H1 (cell line): ENCODE data around the gene ATG4D. TPM values are rescaled to one million over a fixed set of nuclear protein-coding genes. Genes with fewer than 3 reads are reported as not detected.

Source experiments
- CTCF ChIA-PET: fragments of 300-600 bp; sonication (Branson Sonifier 250); formaldehyde crosslinking; loops from one replicate; lab custom pipeline; 2021; ENCODE audit not compliant: partially characterized antibody; lab: Charles Lee
- POLR2A ChIA-PET: fragments of 300-600 bp; sonication (Branson Sonifier 250); formaldehyde crosslinking; loops from one replicate; lab custom pipeline; 2021; ENCODE audit warnings: inconsistent platforms; ENCODE audit not compliant: partially characterized antibody; lab: Charles Lee
- DNase-seq, 2 experiments: peaks; one replicate each; pipeline versions ENCODE4 v3.0.0 to v3.0.0-alpha.2; 2010 to 2022; ENCODE audit warnings: low spot score in 2 of 2, low read depth in 1 of 2, mixed read lengths in 1 of 2
- FAIRE-seq: peaks from 2 replicates; lab custom pipeline; 2011; peaks lifted over from hg19 to GRCh38; lab: Jason Lieb, UNC
- H2AFZ ChIP-seq: 2 replicates; pipeline ENCODE4 v1.8.1; 2012; ENCODE audit warnings: low read length, inconsistent platforms
- H2AK5ac ChIP-seq: 2 replicates; pipeline ENCODE4 v1.6.1; 2013; ENCODE audit warnings: low read depth, low read length
- H2BK120ac ChIP-seq: replicated peaks from 2 replicates; pipeline ENCODE3; 2013; ENCODE audit warnings: low read depth, low read length, inconsistent platforms
- H2BK12ac ChIP-seq: 2 replicates; pipeline ENCODE4 v1.6.1; 2013; ENCODE audit warnings: low read depth, low read length
- H2BK15ac ChIP-seq: 2 replicates; pipeline ENCODE4 v1.6.1; 2013; ENCODE audit warnings: low read length
- H2BK20ac ChIP-seq: 2 replicates; pipeline ENCODE4 v1.6.1; 2013; ENCODE audit warnings: low read length
- H2BK5ac ChIP-seq: 2 replicates; pipeline ENCODE4 v1.6.1; 2013; ENCODE audit warnings: low read depth, low read length
- H3K14ac ChIP-seq: 2 replicates; pipeline ENCODE4 v1.6.1; 2013; ENCODE audit warnings: inconsistent platforms; ENCODE audit not compliant: insufficient read length
- H3K18ac ChIP-seq: 2 replicates; pipeline ENCODE4 v1.6.1; 2013; ENCODE audit warnings: low read length; ENCODE audit errors: extremely low read depth
- H3K23ac ChIP-seq: 2 replicates; pipeline ENCODE4 v1.6.1; 2013; ENCODE audit warnings: inconsistent platforms; ENCODE audit not compliant: insufficient read length
- H3K23me2 ChIP-seq: 2 replicates; pipeline ENCODE4 v1.6.1; 2013; ENCODE audit warnings: low read depth, low read length
- H3K27ac ChIP-seq: 2 replicates; pipeline ENCODE4 v1.6.1; 2011; ENCODE audit warnings: low read depth, low read length, inconsistent platforms
- H3K27me3 ChIP-seq, 4 experiments: replicated peaks in 1 of 4; 1 replicate in 1 of 4; 2 replicates in 3 of 4; pipeline versions ENCODE4 v1.6.1 to v1.8.1; 2011 to 2013; ENCODE audit warnings: low read length in 3 of 4, mild to moderate bottlenecking in 3 of 4, inconsistent platforms in 2 of 4, mixed read lengths in 2 of 4, moderate library complexity in 1 of 4; ENCODE audit not compliant: control insufficient read depth in 3 of 4, insufficient read depth in 3 of 4; ENCODE audit errors: extremely low read depth in 1 of 4
- H3K36me3 ChIP-seq, 4 experiments: 2 replicates each; pipeline versions ENCODE4 v1.6.1 to v1.8.1; 2011 to 2013; ENCODE audit warnings: mild to moderate bottlenecking in 4 of 4, low read length in 3 of 4, moderate library complexity in 2 of 4, control low read depth in 1 of 4, inconsistent platforms in 1 of 4; ENCODE audit not compliant: insufficient read depth in 4 of 4, control insufficient read depth in 2 of 4
- H3K4ac ChIP-seq: replicated peaks from 2 replicates; pipeline ENCODE3; 2013; ENCODE audit warnings: low read length, low read depth, mixed read lengths, inconsistent platforms; ENCODE audit not compliant: insufficient read length
- H3K4me1 ChIP-seq, 4 experiments: replicated peaks in 1 of 4; 1 replicate in 1 of 4; 2 replicates in 3 of 4; pipeline versions ENCODE4 v1.6.1 to v1.8.1; 2011 to 2013; ENCODE audit warnings: low read length in 3 of 4, inconsistent platforms in 2 of 4, mixed read lengths in 1 of 4; ENCODE audit not compliant: insufficient read depth in 4 of 4, control insufficient read depth in 3 of 4
- H3K4me2 ChIP-seq, 2 experiments: 2 replicates each; pipeline versions ENCODE4 v1.6.1 to v1.8.1; 2011 to 2013; ENCODE audit warnings: low read depth in 2 of 2, low read length in 2 of 2, control low read depth in 1 of 2, inconsistent platforms in 1 of 2, mild to moderate bottlenecking in 1 of 2; ENCODE audit not compliant: insufficient read depth in 1 of 2
- H3K4me3 ChIP-seq, 4 experiments: fragments of 200-600, 300-600 bp in 1 of 4; sonication (generic), shearing (Covaris generic), sonication (Bioruptor Twin) in 1 of 4; 2 replicates each; pipeline versions ENCODE4 v1.5.1 to v1.8.1; 2011 to 2016; ENCODE audit warnings: low read length in 4 of 4, low read depth in 3 of 4, control low read depth in 2 of 4, inconsistent platforms in 2 of 4, mild to moderate bottlenecking in 2 of 4, mixed read lengths in 1 of 4, moderate library complexity in 1 of 4; ENCODE audit not compliant: insufficient read depth in 2 of 4; ENCODE audit errors: extremely low read depth in 1 of 4
- H3K56ac ChIP-seq: replicated peaks from 2 replicates; pipeline ENCODE3; 2013; ENCODE audit warnings: low read depth, mild to moderate bottlenecking, mixed read lengths, low read length, inconsistent platforms; ENCODE audit not compliant: insufficient read length
- H3K79me1 ChIP-seq: 2 replicates; pipeline ENCODE4 v1.6.1; 2013; ENCODE audit warnings: low read depth, low read length, control low read depth
- H3K79me2 ChIP-seq, 2 experiments: 2 replicates each; pipeline versions ENCODE4 v1.6.1 to v1.8.1; 2012 to 2013; ENCODE audit warnings: low read length in 2 of 2, mild to moderate bottlenecking in 2 of 2, inconsistent platforms in 1 of 2; ENCODE audit not compliant: insufficient read depth in 2 of 2, control insufficient read depth in 1 of 2
- H3K9ac ChIP-seq, 4 experiments: replicated peaks in 1 of 4; 1 replicate in 1 of 4; 2 replicates in 3 of 4; pipeline versions ENCODE4 v1.6.1 to v1.8.1; 2011 to 2013; ENCODE audit warnings: low read depth in 3 of 4, low read length in 3 of 4, control low read depth in 2 of 4, mild to moderate bottlenecking in 2 of 4, moderate library complexity in 2 of 4, inconsistent platforms in 1 of 4; ENCODE audit errors: extremely low read depth in 1 of 4
- H3K9me3 ChIP-seq, 2 experiments: 2 replicates each; pipeline versions ENCODE4 v1.6.1 to v1.8.1; 2012 to 2013; ENCODE audit warnings: mild to moderate bottlenecking in 2 of 2, moderate library complexity in 2 of 2, control low read depth in 1 of 2, inconsistent platforms in 1 of 2, low read depth in 1 of 2, low read length in 1 of 2, mixed read lengths in 1 of 2; ENCODE audit not compliant: insufficient read depth in 2 of 2
- H4K20me1 ChIP-seq, 2 experiments: replicated peaks in 1 of 2; 2 replicates each; pipeline versions ENCODE3 to v1.8.1; 2011 to 2013; ENCODE audit warnings: inconsistent platforms in 2 of 2, low read length in 2 of 2, mild to moderate bottlenecking in 1 of 2; ENCODE audit not compliant: insufficient read depth in 2 of 2, control insufficient read depth in 1 of 2
- H4K5ac ChIP-seq: 2 replicates; pipeline ENCODE4 v1.6.1; 2013; ENCODE audit warnings: low read length, low read depth, mixed read lengths, inconsistent platforms; ENCODE audit not compliant: insufficient read length
- H4K8ac ChIP-seq: 2 replicates; pipeline ENCODE4 v1.8.0; 2013; ENCODE audit warnings: mild to moderate bottlenecking, moderate library complexity, low read length, inconsistent platforms; ENCODE audit not compliant: insufficient read depth; ENCODE audit errors: extremely low read depth
- H4K91ac ChIP-seq: replicated peaks from 2 replicates; pipeline ENCODE3; 2013; ENCODE audit warnings: low read length, mixed read lengths, inconsistent platforms; ENCODE audit not compliant: insufficient read length
- EZH2 ChIP-seq: fragments of 200-600 bp; sonication (generic); IDR thresholded peaks from 2 replicates; pipeline ENCODE4 v1.7.1; 2012; ENCODE audit warnings: low read depth, mild to moderate bottlenecking, moderate library complexity, low read length, inconsistent platforms; ENCODE audit not compliant: severe bottlenecking
- KDM1A ChIP-seq: fragments of 200-600, 300-600 bp; sonication (generic); IDR thresholded peaks from 2 replicates; pipeline ENCODE4 v1.7.1; 2016; ENCODE audit warnings: mild to moderate bottlenecking, low read length, borderline replicate concordance
- RNF2 ChIP-seq: fragments of 200-900, 300-1000 bp; sonication (generic); IDR thresholded peaks from 2 replicates; pipeline ENCODE4 v1.7.1; 2016; ENCODE audit warnings: borderline replicate concordance, low read depth, mild to moderate bottlenecking, antibody characterized with exemption, low read length; ENCODE audit not compliant: poor library complexity, severe bottlenecking; ENCODE audit errors: missing control alignments
- SIRT6 ChIP-seq: IDR thresholded peaks from one replicate; pipeline ENCODE4 v1.7.1; 2012; ENCODE audit warnings: low read length, inconsistent platforms
- SP1 ChIP-seq: IDR thresholded peaks from 2 replicates; pipeline ENCODE4 v1.6.1; 2011; ENCODE audit warnings: low read depth, low read length
- SRF ChIP-seq: IDR thresholded peaks from 2 replicates; pipeline ENCODE4 v1.6.1; 2011; ENCODE audit warnings: mild to moderate bottlenecking, low read depth, low read length, moderate library complexity
- WGBS, 2 experiments: shearing (Covaris generic) in 1 of 2; methylation state at CpG; one replicate each; pipeline versions ENCODE4 v1.1.6 to v1.1.7; 2013 to 2015; ENCODE audit warnings: low lambda C conversion rate in 2 of 2, mixed read lengths in 2 of 2, inconsistent platforms in 1 of 2, low coverage in 1 of 2, missing lambda C conversion rate in 1 of 2; ENCODE audit not compliant: insufficient replicate concordance in 2 of 2, insufficient coverage in 1 of 2, insufficient read length in 1 of 2; ENCODE audit errors: extremely low coverage in 1 of 2, missing lambda C conversion rate in 1 of 2; 5-methylcytosine and 5-hydroxymethylcytosine counted together
- polyA plus RNA-seq, 7 experiments: library from polyadenylated mRNA; depleted of rRNA in 3 of 7; stranded (reverse) in 5 of 7; unstranded in 2 of 7; fragments of >200 nt in 5 of 7; fragments of 200-250 nt in 2 of 7; gene quantifications; 1 replicate in 5 of 7; 2 replicates in 1 of 7; 4 replicates in 1 of 7; pipeline versions ENCODE4 v1.2.1 to v1.2.3, GENCODE V29; 2011 to 2013; ENCODE audit warnings: missing spikeins in 2 of 7, mixed read lengths in 2 of 7
- total RNA-seq: library from RNA; stranded (reverse); fragmentation: NEBNext Ultra II Directional; extraction: Animal tissue kit (Norgen Biotek cat#: 25700); gene quantifications from 2 replicates; pipeline ENCODE4 v1.2.1, GENCODE V29; 2021
- TF ChIP-seq, protein P1 (sequence below), 3 experiments: IDR thresholded peaks; 1 replicate in 2 of 3; 2 replicates in 1 of 3; pipeline versions ENCODE4 v1.5.1 to v1.6.1; 2011; ENCODE audit warnings: low read length in 3 of 3, mild to moderate bottlenecking in 3 of 3, inconsistent platforms in 2 of 3, low read depth in 1 of 3, moderate library complexity in 1 of 3; ENCODE audit not compliant: insufficient read depth in 1 of 3; ENCODE audit errors: control extremely low read depth in 1 of 3

The ATG4D gene
- total and polyA plus RNA-seq, 2 of the 8 experiments (the other 6 are each of a cell fraction or from before 2014, with no cell fraction given), result 39.6 to 43.7 TPM

DNA sequence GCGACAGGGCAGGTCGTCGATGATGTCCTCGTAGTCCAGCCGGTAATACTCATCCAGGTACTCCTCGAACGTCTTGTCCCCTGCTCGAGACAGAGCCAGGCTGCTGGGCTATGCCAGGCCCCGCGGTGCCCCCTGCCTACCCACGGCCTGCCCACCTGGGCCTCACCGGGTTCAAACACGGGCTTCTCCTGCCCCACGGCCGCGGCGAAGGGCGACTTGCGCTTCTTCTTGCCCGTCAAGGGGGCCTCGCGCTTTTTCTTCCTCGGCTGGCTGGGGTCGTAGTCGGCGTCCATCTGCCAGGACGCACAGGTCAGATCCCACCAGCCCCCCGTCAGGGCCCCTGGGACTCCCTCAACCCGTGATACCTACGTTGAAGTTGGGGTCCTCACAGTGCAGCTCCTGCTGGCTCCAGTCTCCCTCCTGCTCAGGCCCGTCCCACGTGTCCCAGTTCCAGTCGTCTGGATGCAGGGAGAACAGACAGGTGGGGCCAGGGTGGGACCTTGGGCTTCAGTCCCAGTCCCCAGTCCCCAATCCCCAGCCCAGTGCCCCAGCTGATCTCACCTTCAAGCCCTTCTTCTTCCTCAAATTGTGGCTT is 14.0 kb downstream of the ATG4D start:
- H3K4me1 ChIP-seq, result no peaks in the 10 kb centered on the region
- H4K20me1 ChIP-seq, result peaks cover 6 to 21% of the 10 kb centered on the region in 2 experiments
- no peak overlapping the region for H2AK5ac ChIP-seq
- no peaks in the 10 kb centered on the region for H3K23me2 ChIP-seq
- H3K4me2 ChIP-seq, result no peak overlapping the region
- no peak overlapping the region; the same call in 1 of the 2 replicates for H4K8ac ChIP-seq
- FAIRE-seq (no peak), DNase-seq (no peak)
- H3K23ac ChIP-seq, result no peak overlapping the region
- H2BK12ac ChIP-seq, result no peak overlapping the region
- no peak for TF ChIP-seq KDM1A
- TF ChIP-seq EZH2, result no peak
- TF ChIP-seq RNF2, result no peak
- no peak for TF ChIP-seq SRF
- TF ChIP-seq SP1, result no peak
- TF ChIP-seq SIRT6, result no peak
- TF ChIP-seq, protein P1, sequence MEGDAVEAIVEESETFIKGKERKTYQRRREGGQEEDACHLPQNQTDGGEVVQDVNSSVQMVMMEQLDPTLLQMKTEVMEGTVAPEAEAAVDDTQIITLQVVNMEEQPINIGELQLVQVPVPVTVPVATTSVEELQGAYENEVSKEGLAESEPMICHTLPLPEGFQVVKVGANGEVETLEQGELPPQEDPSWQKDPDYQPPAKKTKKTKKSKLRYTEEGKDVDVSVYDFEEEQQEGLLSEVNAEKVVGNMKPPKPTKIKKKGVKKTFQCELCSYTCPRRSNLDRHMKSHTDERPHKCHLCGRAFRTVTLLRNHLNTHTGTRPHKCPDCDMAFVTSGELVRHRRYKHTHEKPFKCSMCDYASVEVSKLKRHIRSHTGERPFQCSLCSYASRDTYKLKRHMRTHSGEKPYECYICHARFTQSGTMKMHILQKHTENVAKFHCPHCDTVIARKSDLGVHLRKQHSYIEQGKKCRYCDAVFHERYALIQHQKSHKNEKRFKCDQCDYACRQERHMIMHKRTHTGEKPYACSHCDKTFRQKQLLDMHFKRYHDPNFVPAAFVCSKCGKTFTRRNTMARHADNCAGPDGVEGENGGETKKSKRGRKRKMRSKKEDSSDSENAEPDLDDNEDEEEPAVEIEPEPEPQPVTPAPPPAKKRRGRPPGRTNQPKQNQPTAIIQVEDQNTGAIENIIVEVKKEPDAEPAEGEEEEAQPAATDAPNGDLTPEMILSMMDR (IDR thresholded peaks at IDR 0.05; ENCODE audit: control extremely low read depth in 1 of 3, insufficient read depth in 1 of 3, low read depth in 1 of 3, low read length in 3 of 3), result no peak
- no peak overlapping the region for H3K14ac ChIP-seq
- no peaks in the 10 kb centered on the region for H3K27me3 ChIP-seq
- WGBS, 2 experiments, result 93% methylated on average over 23 of the region's 33 CpGs; no CpG with 5 or more reads in 1 of the 2 experiments
- no peak overlapping the region for H2BK20ac ChIP-seq
- H3K36me3 ChIP-seq, result peaks cover 20 to 84% (median 61%) of the 10 kb centered on the region in 4 experiments
- no peak overlapping the region for H3K56ac ChIP-seq
- no peak overlapping the region for H2AFZ ChIP-seq
- no peak overlapping the region for H4K91ac ChIP-seq
- ChIA-PET POLR2A (interaction anchor here (0.6 to 2.4 kb wide), 5 partner anchors 11 to 100 kb away, joined by 3 to 6 read pairs (median 4); no protein-coding TSS in a partner anchor), CTCF (interaction anchor here (0.5 to 0.6 kb wide), 2 partner anchors 49 to 285 kb away, joined by 3 to 4 read pairs; no protein-coding TSS in a partner anchor)
- H3K4me3 ChIP-seq, result no peak overlapping the region
- H3K79me1 ChIP-seq, result no peaks in the 10 kb centered on the region
- no peak overlapping the region for H3K18ac ChIP-seq
- H2BK5ac ChIP-seq, result no peak overlapping the region
- no peak overlapping the region for H4K5ac ChIP-seq
- no peaks in the 10 kb centered on the region for H3K9me3 ChIP-seq
- H2BK120ac ChIP-seq, result no peak overlapping the region
- no peak overlapping the region for H3K27ac ChIP-seq
- H2BK15ac ChIP-seq, result no peak overlapping the region
- no peak overlapping the region for H3K4ac ChIP-seq
- H3K79me2 ChIP-seq, result no peaks in the 10 kb centered on the region
- no peak overlapping the region for H3K9ac ChIP-seq
